Lower leg skin (tissue), 4 donors: ENCODE data around the gene SLFN5. TPM values are rescaled to one million over a fixed set of nuclear protein-coding genes. Genes with fewer than 3 reads are reported as not detected.

Source experiments
- DNase-seq, 2 donors: peaks; one replicate each; pipeline ENCODE4 v3.0.0-alpha.2; 2019; ENCODE audit warnings: low spot score in 2 of 2
- H3K4me3 ChIP-seq: fragments of 200-600 bp; sonication (generic); 2 replicates; pipeline ENCODE4 v1.5.1; 2017; ENCODE audit warnings: mild to moderate bottlenecking, low read depth; ENCODE audit not compliant: poor library complexity, severe bottlenecking
- CTCF ChIP-seq, 3 donors: fragments of 450-650 bp; IDR thresholded peaks; one replicate each; pipeline ENCODE4 v1.5.1; 2016; ENCODE audit warnings: antibody characterized with exemption in 3 of 3, mild to moderate bottlenecking in 3 of 3, moderate library complexity in 2 of 3
- POLR2A ChIP-seq, 2 donors: fragments of 450-650 bp; IDR thresholded peaks; one replicate each; pipeline ENCODE4 v1.6.1; 2016 to 2017; ENCODE audit warnings: antibody characterized with exemption in 2 of 2, mild to moderate bottlenecking in 1 of 2, moderate library complexity in 1 of 2
- WGBS, 2 donors: methylation state at CpG; one replicate each; pipeline ENCODE4 v1.1.5; 2018; 5-methylcytosine and 5-hydroxymethylcytosine counted together
- intact Hi-C: fragments of 100-400 bp; cut with DNase I; formaldehyde crosslinking; loops from one replicate; pipeline ENCODE4 v1.15.0; 2023; ENCODE audit warnings: low total_unique reads
- total RNA-seq, 4 donors: library from RNA; depleted of rRNA; stranded (reverse); fragments of >200 nt; gene quantifications; one replicate each; pipeline ENCODE4 v1.1.0, GENCODE V29; 2016

Gene SLFN5
- total RNA-seq, 4 donors from 2014 or later, result 6.0 to 14.1 (median 11.2) TPM

- TF ChIP-seq CTCF (IDR thresholded peaks at IDR 0.05) (no peak), POLR2A (IDR thresholded peaks at IDR 0.05) (no peak)
- peak; percentile 53 to 90 for DNase-seq
- intact Hi-C loops, result no loop called here
- 3 to 4% methylated on average over 14 of the region's 14 CpGs for WGBS, 2 donors
- peak overlapping the region; percentile 62 for H3K4me3 ChIP-seq
Measured at GRCh38 chr17:35243561-35244340, 879 bp downstream of the SLFN5 start.

DNA sequence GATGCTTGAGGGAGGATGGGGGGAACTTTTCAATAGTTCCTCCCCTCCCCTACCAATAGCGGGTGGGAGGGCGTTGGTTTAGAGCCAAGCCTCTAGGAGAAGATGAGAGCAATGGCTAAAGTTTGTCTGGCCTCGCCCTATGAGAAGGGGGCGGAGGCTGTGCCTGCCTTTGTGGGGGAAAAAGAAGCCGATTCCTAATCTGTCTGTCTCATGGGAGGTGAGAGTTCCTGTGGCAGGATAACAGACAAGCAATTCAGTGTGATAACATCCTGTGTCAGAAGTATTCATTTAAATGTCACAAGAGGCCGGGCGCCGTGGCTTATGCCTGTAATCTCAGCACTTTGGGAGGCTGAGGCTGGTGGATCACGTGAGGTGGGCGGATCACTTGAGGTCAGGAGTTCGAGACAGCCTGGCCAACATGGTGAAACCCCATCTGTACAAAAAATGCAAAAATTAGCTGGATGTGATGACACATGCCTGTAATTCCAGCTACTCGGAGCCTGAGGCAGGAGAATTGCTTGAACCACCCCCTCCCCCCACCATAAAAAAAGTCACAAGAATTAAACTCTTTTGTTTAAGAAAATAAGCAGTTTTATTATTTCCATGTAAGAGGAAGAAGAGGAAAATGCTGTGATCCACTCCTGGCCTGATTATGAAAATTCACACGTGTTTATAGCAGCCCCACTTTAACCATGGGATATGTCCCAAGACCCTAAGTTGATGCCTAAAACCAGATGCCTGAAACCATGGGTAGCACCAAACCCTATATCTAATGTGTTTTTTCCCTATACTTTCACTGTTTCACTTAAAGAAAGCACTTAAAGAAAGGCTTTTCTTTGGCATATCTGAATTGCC lies 1.7 kb downstream of the SLFN5 start:
- intact Hi-C loops, result no loop called here
- no peak overlapping the region for H3K4me3 ChIP-seq
- DNase-seq, result peak; percentile 88 to 98
- WGBS, 2 donors, result 1 to 13% methylated on average over 13 of the region's 13 CpGs
- no peak for TF ChIP-seq POLR2A (IDR thresholded peaks at IDR 0.05)

DNA sequence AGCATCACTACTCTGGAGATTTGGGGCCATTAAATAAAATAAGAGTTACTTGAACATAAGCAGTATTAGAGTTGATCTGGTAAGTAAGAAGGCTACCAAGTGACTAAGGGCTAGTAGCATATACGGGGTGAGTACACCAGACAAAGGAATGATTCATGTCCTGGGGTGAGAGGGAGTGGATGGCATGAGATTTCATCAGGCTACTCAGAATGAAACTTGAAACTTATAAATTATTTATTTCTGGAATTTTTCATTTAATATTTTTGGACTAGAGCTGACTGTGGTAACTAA lies 2.3 kb downstream of the SLFN5 start:
- 13 to 17% methylated on average over 1 of the region's 1 CpG for WGBS, 2 donors
- intact Hi-C loops, result no loop called here
- no peak overlapping the region for H3K4me3 ChIP-seq

DNA sequence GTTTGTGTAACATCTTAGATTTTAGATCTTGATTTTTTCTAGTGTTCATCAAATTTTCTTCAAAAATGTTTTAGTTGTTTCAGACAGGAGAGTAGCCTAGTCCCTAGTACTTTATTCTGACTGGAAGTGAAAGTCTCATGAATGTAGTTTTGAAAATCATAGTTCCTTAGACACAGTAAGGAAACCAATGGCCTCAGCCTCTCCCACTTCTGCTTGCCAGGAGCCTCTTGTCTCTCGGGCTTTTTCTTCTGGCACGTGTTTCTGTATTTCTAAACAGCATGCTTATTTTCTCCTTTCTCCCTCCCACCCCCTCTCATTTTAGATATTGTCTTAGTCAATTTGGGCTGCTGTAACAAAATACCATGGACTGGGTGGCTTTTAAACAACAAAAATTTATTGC lies 9.8 kb downstream of the SLFN5 start:
- TF ChIP-seq CTCF (IDR thresholded peaks at IDR 0.05) (no peak), POLR2A (IDR thresholded peaks at IDR 0.05) (no peak)
- no peak for DNase-seq
- intact Hi-C loops, result no loop called here
- no peak overlapping the region for H3K4me3 ChIP-seq
- WGBS, 2 donors, result 24 to 31% methylated on average over 2 of the region's 2 CpGs

More for the DNA sequence above, 2.3 kb downstream of the SLFN5 start:
- TF ChIP-seq CTCF (IDR thresholded peaks at IDR 0.05) (no peak), POLR2A (IDR thresholded peaks at IDR 0.05) (no peak)
- DNase-seq, result no peak

GRCh38 chr17:35254107-35254773 lies 11.4 kb downstream of the SLFN5 start:
- H3K4me3 ChIP-seq, result no peak overlapping the region
- intact Hi-C loops, result no loop called here
- DNase-seq, result peak; percentile 89 to 91
- TF ChIP-seq CTCF (IDR thresholded peaks at IDR 0.05), result no peak
- no peak for TF ChIP-seq POLR2A (IDR thresholded peaks at IDR 0.05)
- WGBS, 2 donors, result 26 to 30% methylated on average over 8 of the region's 8 CpGs

DNA sequence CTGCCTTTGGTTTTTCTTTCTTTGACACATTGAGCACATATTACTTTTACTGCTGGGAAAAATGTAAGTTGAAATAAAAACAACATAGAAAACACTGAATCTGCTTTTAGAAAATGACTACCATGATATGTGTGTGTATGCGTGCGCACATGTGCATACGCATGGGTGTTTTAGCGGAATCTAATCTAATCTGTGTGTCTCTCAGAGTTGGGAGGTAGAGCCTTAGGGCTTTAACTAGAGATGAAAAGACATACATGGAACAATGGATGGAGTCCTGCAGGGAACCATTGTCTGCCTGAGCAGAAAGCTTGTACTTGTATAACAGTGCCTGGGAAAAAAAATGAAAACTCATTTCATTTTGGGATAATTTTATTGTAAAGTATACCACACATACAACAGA lies 12.4 kb downstream of the SLFN5 start:
- 94 to 96% methylated on average over 4 of the region's 4 CpGs for WGBS, 2 donors
- no peak for DNase-seq
- no peak overlapping the region for H3K4me3 ChIP-seq
- no peak for TF ChIP-seq POLR2A (IDR thresholded peaks at IDR 0.05)
- no peak for TF ChIP-seq CTCF (IDR thresholded peaks at IDR 0.05)
- intact Hi-C loops, result no loop called here
